NCI-H128 (cell line): Measurements from ENCODE around the gene DNASE1L2.
"Not testable (repeated sequence)": the region's sequence is repeated elsewhere in the genome, so short reads cannot be mapped to it uniquely, and the experiment has no call there.

Experiments
- DNase-seq: peaks from one replicate; lab custom pipeline; 2025; ENCODE audit not compliant: unreplicated experiment; lab: John Stamatoyannopoulos, UW

DNASE1L2 gene

GRCh38 chr16:2238150-2238837 is 2.0 kb downstream of the DNASE1L2 start:
- no peak for DNase-seq

GRCh38 chr16:2238838-2239675 is 2.8 kb downstream of the DNASE1L2 start:
- DNase-seq, result no peak

GRCh38 chr16:2240331-2240730 is 4.1 kb downstream of the DNASE1L2 start:
- not testable (repeated sequence) for DNase-seq

- DNase-seq, result no peak
Observed at GRCh38 chr16:2242598-2242997, 6.4 kb downstream of the DNASE1L2 start.

GRCh38 chr16:2243031-2243528 is 6.8 kb downstream of the DNASE1L2 start:
- no peak for DNase-seq

GRCh38 chr16:2243781-2244180 is 7.5 kb downstream of the DNASE1L2 start:
- DNase-seq, result no peak

- no peak for DNase-seq
Observed at GRCh38 chr16:2244301-2244700, 8.1 kb downstream of the DNASE1L2 start.

GRCh38 chr16:2244926-2245795 is 8.9 kb downstream of the DNASE1L2 start:
- no peak for DNase-seq

- DNase-seq, result no peak
Observed at GRCh38 chr16:2246301-2246885, 10.1 kb downstream of the DNASE1L2 start.

- DNase-seq, result no peak
Observed at GRCh38 chr16:2250652-2251295, 14.5 kb downstream of the DNASE1L2 start.

GRCh38 chr16:2251296-2252111 is 15.3 kb downstream of the DNASE1L2 start, which contains the start of gene ECI1:
ECI1 (minus strand) TSS chr16:2251587; CDS start chr16:2251566, 21 bp downstream.
- peak; percentile 74 for DNase-seq

- DNase-seq, result no peak
Observed at GRCh38 chr16:2252806-2253148, 16.5 kb downstream of the DNASE1L2 start.

- DNase-seq, result no peak
Observed at GRCh38 chr16:2253293-2253692, 17.0 kb downstream of the DNASE1L2 start.

- no peak for DNase-seq
Observed at GRCh38 chr16:2256531-2257140, 20.4 kb downstream of the DNASE1L2 start.

GRCh38 chr16:2257726-2258125 is 21.5 kb downstream of the DNASE1L2 start:
- no peak for DNase-seq

- DNase-seq, result not testable (repeated sequence)
Observed at GRCh38 chr16:2258530-2258929, 22.3 kb downstream of the DNASE1L2 start.

GRCh38 chr16:2260250-2260649 is 24.0 kb downstream of the DNASE1L2 start:
- no peak for DNase-seq

- DNase-seq, result not testable (repeated sequence)
Observed at GRCh38 chr16:2263026-2263425, 26.8 kb downstream of the DNASE1L2 start.

GRCh38 chr16:2266887-2267286 is 30.6 kb downstream of the DNASE1L2 start:
- not testable (repeated sequence) for DNase-seq
